ENCODE measurements around the gene SRGAP1.

SRGAP1 gene

GRCh38 chr12:64019654-64020053 is 175.2 kb downstream of the SRGAP1 start:
- Histone ChIP-seq H3K4me3 (ENCODE audit: low read depth, low read length, poor library complexity, severe bottlenecking) (no peak overlapping the region), H3K36me3 (ENCODE audit: insufficient read depth, low read length) (no peaks in the 10 kb centered on the region), H3K9me2 (ENCODE audit: low read depth, low read length) (no peaks in the 10 kb centered on the region), H3K9ac (ENCODE audit: low read length) (no peak overlapping the region), H4K20me1 (ENCODE audit: insufficient read depth, low read length) (no peaks in the 10 kb centered on the region), H3K4me1 (ENCODE audit: insufficient read depth, low read length, severe bottlenecking) (no peaks in the 10 kb centered on the region), H2AFZ (ENCODE audit: low read length) (no peak overlapping the region), H3F3A (ENCODE audit: insufficient read depth, low read length) (no peaks in the 10 kb centered on the region), H3K4me2 (ENCODE audit: low read length) (no peak overlapping the region), H3K9me3 (ENCODE audit: low read length) (no peaks in the 10 kb centered on the region), H3K27ac (ENCODE audit: low read depth, low read length, poor library complexity, severe bottlenecking) (no peak overlapping the region), H3K27me3 (ENCODE audit: insufficient read depth, low read length) (no peaks in the 10 kb centered on the region), H3K79me2 (ENCODE audit: insufficient read depth, low read length) (no peaks in the 10 kb centered on the region)
- no peak for TF ChIP-seq EZH2 (IDR thresholded peaks at IDR 0.05; ENCODE audit: borderline replicate concordance, low read length)
- TF ChIP-seq CTCF (IDR thresholded peaks at IDR 0.05; ENCODE audit: low read length) = no peak

GRCh38 chr12:64025174-64025958 is 180.9 kb downstream of the SRGAP1 start:
- no peak for TF ChIP-seq EZH2 (IDR thresholded peaks at IDR 0.05; ENCODE audit: borderline replicate concordance, low read length)
- no peak for TF ChIP-seq CTCF (IDR thresholded peaks at IDR 0.05; ENCODE audit: low read length)
- Histone ChIP-seq H3K36me3 (ENCODE audit: insufficient read depth, low read length) (no peaks in the 10 kb centered on the region), H2AFZ (ENCODE audit: low read length) (no peak overlapping the region), H3K9me3 (ENCODE audit: low read length) (no peaks in the 10 kb centered on the region), H4K20me1 (ENCODE audit: insufficient read depth, low read length) (no peaks in the 10 kb centered on the region), H3K4me3 (ENCODE audit: low read depth, low read length, poor library complexity, severe bottlenecking) (no peak overlapping the region), H3K27me3 (ENCODE audit: insufficient read depth, low read length) (no peaks in the 10 kb centered on the region), H3K4me1 (ENCODE audit: insufficient read depth, low read length, severe bottlenecking) (no peaks in the 10 kb centered on the region), H3K27ac (ENCODE audit: low read depth, low read length, poor library complexity, severe bottlenecking) (no peak overlapping the region), H3K4me2 (ENCODE audit: low read length) (no peak overlapping the region), H3K9me2 (ENCODE audit: low read depth, low read length) (no peaks in the 10 kb centered on the region), H3F3A (ENCODE audit: insufficient read depth, low read length) (no peaks in the 10 kb centered on the region), H3K9ac (ENCODE audit: low read length) (no peak overlapping the region), H3K79me2 (ENCODE audit: insufficient read depth, low read length) (no peaks in the 10 kb centered on the region)

- TF ChIP-seq CTCF (IDR thresholded peaks at IDR 0.05; ENCODE audit: low read length) = no peak
- no peak for TF ChIP-seq EZH2 (IDR thresholded peaks at IDR 0.05; ENCODE audit: borderline replicate concordance, low read length)
- Histone ChIP-seq H3K79me2 (ENCODE audit: insufficient read depth, low read length) (no peaks in the 10 kb centered on the region), H3K27ac (ENCODE audit: low read depth, low read length, poor library complexity, severe bottlenecking) (no peak overlapping the region), H2AFZ (ENCODE audit: low read length) (no peak overlapping the region), H3K36me3 (ENCODE audit: insufficient read depth, low read length) (no peaks in the 10 kb centered on the region), H3K4me1 (ENCODE audit: insufficient read depth, low read length, severe bottlenecking) (no peaks in the 10 kb centered on the region), H3F3A (ENCODE audit: insufficient read depth, low read length) (no peaks in the 10 kb centered on the region), H3K4me3 (ENCODE audit: low read depth, low read length, poor library complexity, severe bottlenecking) (no peak overlapping the region), H4K20me1 (ENCODE audit: insufficient read depth, low read length) (no peaks in the 10 kb centered on the region), H3K9me3 (ENCODE audit: low read length) (no peaks in the 10 kb centered on the region), H3K4me2 (ENCODE audit: low read length) (no peak overlapping the region), H3K27me3 (ENCODE audit: insufficient read depth, low read length) (no peaks in the 10 kb centered on the region), H3K9ac (ENCODE audit: low read length) (no peak overlapping the region), H3K9me2 (ENCODE audit: low read depth, low read length) (no peaks in the 10 kb centered on the region)
Observed at GRCh38 chr12:64027311-64027710, 182.8 kb downstream of the SRGAP1 start.

All from OCI-LY1 (cell line).